ENCODE data around the gene SNCB. TPM values are rescaled to one million over a fixed set of nuclear protein-coding genes. Genes with fewer than 3 reads are reported as not detected.

The SNCB gene
- total and polyA plus RNA-seq, 2 experiments from 2014 or later: not detected

DNA sequence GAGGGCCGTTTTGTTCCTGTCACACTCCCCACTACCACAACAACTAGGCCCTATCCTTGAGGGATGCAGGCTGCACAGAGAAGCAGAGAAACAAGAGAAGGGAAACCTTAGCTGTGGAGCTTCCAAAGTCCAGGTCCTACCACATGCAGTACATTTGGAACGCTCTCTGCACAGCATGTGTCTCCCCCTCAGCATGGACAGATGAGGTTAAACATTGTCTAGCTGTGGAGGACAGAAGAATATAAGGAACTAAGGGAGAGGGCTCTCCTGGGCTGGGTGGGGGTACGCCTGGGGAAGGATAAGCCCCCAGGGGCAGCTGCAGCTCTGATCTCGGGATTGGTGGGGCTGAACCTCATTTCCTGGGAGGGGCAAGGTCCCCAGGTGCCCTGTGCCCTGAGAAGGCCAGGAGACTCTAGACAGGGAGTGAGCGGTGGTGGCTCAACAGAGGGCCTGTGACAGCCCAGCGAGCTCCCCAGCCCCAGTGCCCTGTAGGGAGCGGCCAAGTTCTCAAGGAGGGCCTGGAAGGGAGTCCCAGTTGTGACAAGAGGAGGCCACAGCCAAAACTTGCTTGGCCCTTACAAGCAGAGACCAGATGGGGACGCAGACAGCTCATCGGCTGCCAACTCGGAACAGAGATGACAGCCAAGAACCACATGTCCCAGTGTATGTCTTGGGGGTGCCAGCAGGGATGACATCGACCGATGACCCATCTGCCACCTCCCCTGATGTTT, 47.0 kb upstream of the SNCB start:
- H2AFZ ChIP-seq: no peak overlapping the region
- H3K36me3 ChIP-seq (ENCODE audit: low read depth): no peaks in the 10 kb centered on the region
- peaks cover 14% of the 10 kb centered on the region; the same call in 1 of the 2 replicates for H3K4me1 ChIP-seq (ENCODE audit: insufficient read depth)
- H3K27ac ChIP-seq: no peak overlapping the region
- no peak overlapping the region for H3K9ac ChIP-seq
- H3K9me3 ChIP-seq (ENCODE audit: low read depth): no peaks in the 10 kb centered on the region
- DNase-seq: no peak
- H3K79me2 ChIP-seq (ENCODE audit: insufficient read depth): no peaks in the 10 kb centered on the region
- in situ Hi-C loops (cut with MboI): no loop called here
- whole genome bisulfite sequencing, 2 experiments (ENCODE audit: low coverage in 1 of 2, low lambda C conversion rate in 2 of 2, missing lambda C conversion rate in 2 of 2): 48 to 52% methylated on average over 12 of the region's 12 CpGs
- H3K4me3 ChIP-seq: no peak overlapping the region
- H3K9me2 ChIP-seq (ENCODE audit: insufficient read depth): no peaks in the 10 kb centered on the region
- no peaks in the 10 kb centered on the region for H3F3A ChIP-seq (ENCODE audit: insufficient read depth)
- peaks cover 26% of the 10 kb centered on the region for H3K27me3 ChIP-seq (replicated peaks; ENCODE audit: insufficient read depth)
- TF ChIP-seq EZH2phosphoT487 (IDR thresholded peaks at IDR 0.05; ENCODE audit: insufficient read depth, low read depth): no peak
- TF ChIP-seq EZH2 (IDR thresholded peaks at IDR 0.05; ENCODE audit: insufficient read depth, poor library complexity, severe bottlenecking): no peak
- no peaks in the 10 kb centered on the region for H4K20me1 ChIP-seq (ENCODE audit: insufficient read depth)
- no peak overlapping the region for H3K4me2 ChIP-seq (ENCODE audit: unreplicated experiment)

DNA sequence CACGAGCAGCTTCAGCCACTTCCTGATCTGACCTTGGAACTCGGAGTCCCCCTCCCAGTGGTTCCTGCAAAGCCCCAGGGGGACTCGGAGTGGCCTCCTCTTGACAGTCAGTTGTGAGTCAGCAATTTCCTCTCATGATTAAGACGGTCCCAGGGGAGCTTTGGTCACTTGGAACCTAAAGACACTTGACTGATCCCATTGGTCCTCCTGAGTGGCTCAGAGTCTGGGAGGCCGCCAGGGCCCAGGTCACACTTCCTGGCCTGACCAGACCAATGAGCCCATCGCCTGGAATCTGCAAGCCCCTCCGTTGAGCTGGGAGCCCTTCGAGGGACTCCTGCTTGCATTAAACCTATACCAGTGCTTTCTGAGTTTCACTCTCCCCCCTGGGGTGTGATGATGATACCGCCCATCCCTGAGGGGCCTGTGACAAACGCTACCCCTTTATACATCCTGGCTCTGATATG, 46.1 kb upstream of the SNCB start:
- no peak overlapping the region for H2AFZ ChIP-seq
- H3K4me1 ChIP-seq (ENCODE audit: insufficient read depth): peaks cover 14% of the 10 kb centered on the region; the same call in 1 of the 2 replicates
- no peak overlapping the region for H3K9ac ChIP-seq
- no peaks in the 10 kb centered on the region for H3F3A ChIP-seq (ENCODE audit: insufficient read depth)
- H3K36me3 ChIP-seq (ENCODE audit: low read depth): no peaks in the 10 kb centered on the region
- no peak overlapping the region for H3K27ac ChIP-seq
- H4K20me1 ChIP-seq (ENCODE audit: insufficient read depth): no peaks in the 10 kb centered on the region
- in situ Hi-C loops (cut with MboI): no loop called here
- no peak for TF ChIP-seq EZH2 (IDR thresholded peaks at IDR 0.05; ENCODE audit: insufficient read depth, poor library complexity, severe bottlenecking)
- TF ChIP-seq EZH2phosphoT487 (IDR thresholded peaks at IDR 0.05; ENCODE audit: insufficient read depth, low read depth): no peak
- H3K27me3 ChIP-seq (replicated peaks; ENCODE audit: insufficient read depth): peaks cover 16% of the 10 kb centered on the region; the same call in 1 of the 2 replicates
- no peaks in the 10 kb centered on the region for H3K79me2 ChIP-seq (ENCODE audit: insufficient read depth)
- no peaks in the 10 kb centered on the region for H3K9me3 ChIP-seq (ENCODE audit: low read depth)
- WGBS, 2 experiments (ENCODE audit: low coverage in 1 of 2, low lambda C conversion rate in 2 of 2, missing lambda C conversion rate in 2 of 2): 31 to 33% methylated on average over 10 of the region's 10 CpGs
- DNase-seq: peak; percentile 84
- H3K9me2 ChIP-seq (ENCODE audit: insufficient read depth): no peaks in the 10 kb centered on the region
- no peak overlapping the region for H3K4me3 ChIP-seq
- peak overlapping the region; percentile 26 for H3K4me2 ChIP-seq (ENCODE audit: unreplicated experiment)

DNA sequence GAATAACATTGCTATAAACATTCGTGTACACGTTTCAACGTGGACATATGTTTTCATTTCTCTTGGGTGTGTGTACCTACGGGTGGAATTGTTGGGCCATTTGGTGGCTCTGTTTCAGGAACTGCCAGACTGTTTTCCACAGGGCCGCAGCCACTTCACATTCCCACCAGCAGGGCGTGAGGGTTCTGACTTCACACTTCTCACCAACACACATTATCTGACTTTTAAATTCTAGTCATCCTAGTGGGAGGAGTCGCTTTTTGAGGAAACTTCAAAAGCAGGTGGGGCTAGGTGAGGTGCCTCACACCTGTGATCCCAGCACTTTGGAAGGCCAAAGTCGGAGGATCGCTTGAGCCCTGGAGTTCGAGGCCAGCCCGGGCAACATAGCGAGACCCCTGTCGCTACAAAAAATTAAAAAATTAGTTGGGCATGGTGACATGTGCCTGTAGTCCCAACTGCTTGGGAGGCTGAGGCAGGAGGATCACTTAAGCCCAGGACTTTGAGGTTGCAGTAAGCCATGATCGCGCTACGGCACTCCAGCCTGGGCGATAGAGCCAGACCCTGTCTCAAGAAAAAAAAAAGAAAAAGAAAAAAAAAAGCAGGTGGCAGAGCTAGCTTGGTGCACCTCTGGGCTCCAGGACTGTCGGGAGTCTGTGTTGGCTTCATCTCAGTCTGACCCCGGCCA, 45.5 kb upstream of the SNCB start:
- in situ Hi-C loops (cut with MboI): no loop called here
- Histone ChIP-seq H3K4me2 (ENCODE audit: unreplicated experiment) (peak overlapping the region; percentile 26), H4K20me1 (ENCODE audit: insufficient read depth) (no peaks in the 10 kb centered on the region), H3K27ac (no peak overlapping the region), H2AFZ (no peak overlapping the region), H3K36me3 (ENCODE audit: low read depth) (no peaks in the 10 kb centered on the region), H3K9me2 (ENCODE audit: insufficient read depth) (no peaks in the 10 kb centered on the region), H3K79me2 (ENCODE audit: insufficient read depth) (no peaks in the 10 kb centered on the region), H3K4me1 (ENCODE audit: insufficient read depth) (peaks cover 14% of the 10 kb centered on the region; the same call in 1 of the 2 replicates), H3K9ac (no peak overlapping the region), H3K27me3 (replicated peaks; ENCODE audit: insufficient read depth) (peaks cover 14% of the 10 kb centered on the region; the same call in 1 of the 2 replicates), H3K9me3 (ENCODE audit: low read depth) (no peaks in the 10 kb centered on the region), H3F3A (ENCODE audit: insufficient read depth) (no peaks in the 10 kb centered on the region), H3K4me3 (no peak overlapping the region)
- no peak for TF ChIP-seq EZH2phosphoT487 (IDR thresholded peaks at IDR 0.05; ENCODE audit: insufficient read depth, low read depth)
- no peak for TF ChIP-seq EZH2 (IDR thresholded peaks at IDR 0.05; ENCODE audit: insufficient read depth, poor library complexity, severe bottlenecking)
- 68 to 74% methylated on average over 19 of the region's 19 CpGs for WGBS, 2 experiments (ENCODE audit: low coverage in 1 of 2, low lambda C conversion rate in 2 of 2, missing lambda C conversion rate in 2 of 2)
- DNase-seq: peak; percentile 62

DNA sequence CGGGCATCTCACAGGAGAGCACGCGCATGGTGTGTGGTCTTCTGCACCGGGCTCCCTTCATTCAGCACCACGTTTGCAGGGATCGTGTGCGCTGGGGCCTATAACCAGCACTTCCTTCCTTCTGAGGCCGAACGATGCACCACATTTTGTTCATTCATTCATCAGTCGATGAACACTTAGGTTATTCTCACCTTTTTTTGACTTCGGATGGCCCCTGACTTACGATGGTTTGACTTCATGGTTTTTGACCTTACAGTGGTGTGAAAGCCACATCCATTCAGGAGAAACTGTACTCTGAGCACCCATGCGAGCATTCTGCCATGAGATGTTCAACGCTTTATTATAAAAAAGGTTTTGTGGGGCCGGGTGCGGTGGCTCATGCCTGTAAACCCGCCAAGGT, 44.5 kb upstream of the SNCB start:
- Histone ChIP-seq H3K9ac (no peak overlapping the region), H3K79me2 (ENCODE audit: insufficient read depth) (no peaks in the 10 kb centered on the region), H3K27me3 (replicated peaks; ENCODE audit: insufficient read depth) (peaks cover 13% of the 10 kb centered on the region; the same call in 1 of the 2 replicates), H3K9me3 (ENCODE audit: low read depth) (no peaks in the 10 kb centered on the region), H3K27ac (no peak overlapping the region), H4K20me1 (ENCODE audit: insufficient read depth) (no peaks in the 10 kb centered on the region), H2AFZ (no peak overlapping the region), H3F3A (ENCODE audit: insufficient read depth) (no peaks in the 10 kb centered on the region), H3K4me2 (ENCODE audit: unreplicated experiment) (no peak overlapping the region), H3K9me2 (ENCODE audit: insufficient read depth) (no peaks in the 10 kb centered on the region), H3K4me3 (no peak overlapping the region), H3K4me1 (ENCODE audit: insufficient read depth) (peaks cover 14% of the 10 kb centered on the region; the same call in 1 of the 2 replicates), H3K36me3 (ENCODE audit: low read depth) (no peaks in the 10 kb centered on the region)
- no peak for TF ChIP-seq EZH2phosphoT487 (IDR thresholded peaks at IDR 0.05; ENCODE audit: insufficient read depth, low read depth)
- TF ChIP-seq EZH2 (IDR thresholded peaks at IDR 0.05; ENCODE audit: insufficient read depth, poor library complexity, severe bottlenecking): no peak
- in situ Hi-C loops (cut with MboI): no loop called here
- DNase-seq: no peak
- 85 to 86% methylated on average over 17 of the region's 17 CpGs for WGBS, 2 experiments (ENCODE audit: low coverage in 1 of 2, low lambda C conversion rate in 2 of 2, missing lambda C conversion rate in 2 of 2)

All from GM23248 (cell line).